Gastrocnemius medialis (tissue), 4 donors: ENCODE data around the gene CXCR3. TPM values are rescaled to one million over a fixed set of nuclear protein-coding genes. Genes with fewer than 3 reads are reported as not detected.
"Not testable (repeated sequence)": the region's sequence is repeated elsewhere in the genome, so short reads cannot be mapped to it uniquely, and the experiment has no call there.

Experiments
- ATAC-seq, 2 donors: fragments of 150-250 bp; one replicate each; pipeline ENCODE4 v1.9.1; 2016
- DNase-seq, 2 donors: peaks; one replicate each; pipeline ENCODE4 v3.0.0-alpha.2; 2019
- H3K27ac ChIP-seq, 4 donors: fragments of 200-600 bp; sonication (generic); 1 replicate in 1 of 4; 2 replicates in 3 of 4; pipeline ENCODE4 v1.5.1; 2016 to 2018; ENCODE audit warnings: mild to moderate bottlenecking in 2 of 4, moderate library complexity in 1 of 4
- H3K27me3 ChIP-seq, 3 donors: fragments of 200-600 bp; sonication (generic) in 2 of 3; 1 replicate in 1 of 3; 2 replicates in 2 of 3; pipeline versions ENCODE4 v1.5.1 to v1.6.0; 2016 to 2019; ENCODE audit warnings: mild to moderate bottlenecking in 1 of 3, moderate library complexity in 1 of 3
- H3K36me3 ChIP-seq, 2 donors: fragments of 200-600 bp; sonication (generic) in 1 of 2; one replicate each; pipeline ENCODE4 v1.5.1; 2017 to 2018
- H3K4me1 ChIP-seq, 2 donors: fragments of 200-600 bp; sonication (generic) in 1 of 2; one replicate each; pipeline ENCODE4 v1.5.1; 2016 to 2017; ENCODE audit warnings: mild to moderate bottlenecking in 2 of 2
- H3K4me3 ChIP-seq, 4 donors: fragments of 200-600 bp; sonication (generic) in 3 of 4; 1 replicate in 1 of 4; 2 replicates in 3 of 4; pipeline ENCODE4 v1.5.1; 2016 to 2019; ENCODE audit warnings: mild to moderate bottlenecking in 2 of 4
- H3K9me3 ChIP-seq, 3 donors: fragments of 200-600 bp; sonication (generic) in 2 of 3; 1 replicate in 1 of 3; 2 replicates in 2 of 3; pipeline ENCODE4 v1.5.1; 2016 to 2019
- CTCF ChIP-seq, 5 experiments: fragments of 450-650 bp in 3 of 5; fragments of 200-600 bp in 2 of 5; sonication (generic) in 2 of 5; IDR thresholded peaks in 4 of 5; conservative IDR thresholded peaks in 1 of 5; 1 replicate in 4 of 5; 2 replicates in 1 of 5; pipeline ENCODE4 v1.5.1; 2016 to 2019; ENCODE audit warnings: antibody characterized with exemption in 5 of 5, mild to moderate bottlenecking in 3 of 5, moderate library complexity in 3 of 5
- POLR2A ChIP-seq, 2 donors: fragments of 450-650 bp; IDR thresholded peaks; one replicate each; pipeline ENCODE4 v1.6.1; 2017; ENCODE audit warnings: antibody characterized with exemption in 2 of 2, mild to moderate bottlenecking in 2 of 2, moderate library complexity in 2 of 2
- in situ Hi-C, 4 donors: fragments of 200-750 bp; cut with MboI; loops; one replicate each; pipeline versions ENCODE4 v1.15.0 to v1.8.0; 2017; ENCODE audit warnings: low sequenced_read_pairs in 4 of 4
- intact Hi-C: fragments of 100-400 bp; cut with DNase I; formaldehyde crosslinking; loops from one replicate; pipeline ENCODE4 v1.15.1; 2023; ENCODE audit warnings: low total_unique reads
- total RNA-seq, 4 donors: library from RNA; depleted of rRNA; stranded (reverse); fragments of >200 nt; gene quantifications; one replicate each; pipeline versions ENCODE4 v1.1.0 to v1.2.3, GENCODE V29; 2016

Gene CXCR3
- total RNA-seq, 4 donors from 2014 or later = not detected

GRCh38 chrX:71573590-71573989 lies 44.7 kb downstream of the CXCR3 start:
- peaks cover 0 to 49% of the 10 kb centered on the region in 2 donors for H3K36me3 ChIP-seq
- intact Hi-C loops = no loop called here

GRCh38 chrX:71571390-71571789 lies 46.9 kb downstream of the CXCR3 start:
- H3K4me3 ChIP-seq, H3K27me3 ChIP-seq, H3K9me3 ChIP-seq, intact Hi-C loops, H3K4me1 ChIP-seq: not testable (repeated sequence)
- peak in 1 of 2 donors; percentile 41 for ATAC-seq
- peak overlapping the region in 1 of 4 donors; percentile 55 for H3K27ac ChIP-seq
- in situ Hi-C loops = loop anchor here in 2 of 4 donors (25.0 kb wide), 2 partner anchors 159 to 184 kb away; no protein-coding TSS in a partner anchor
- DNase-seq = peak; percentile 6 to 47
- H3K36me3 ChIP-seq = peaks cover 0 to 62% of the 10 kb centered on the region in 2 donors

More at GRCh38 chrX:71573590-71573989, 44.7 kb downstream of the CXCR3 start:
- DNase-seq = no peak
- H3K4me3 ChIP-seq = no peak overlapping the region
- H3K27me3 ChIP-seq = no peaks in the 10 kb centered on the region
- H3K27ac ChIP-seq = no peak overlapping the region
- no peaks in the 10 kb centered on the region for H3K4me1 ChIP-seq
- no peak for TF ChIP-seq POLR2A (IDR thresholded peaks at IDR 0.05)
- TF ChIP-seq CTCF (IDR thresholded peaks at IDR 0.05 in 4 of 5, conservative IDR thresholded peaks at IDR 0.05 in 1 of 5) = no peak
- in situ Hi-C loops = loop anchor here in 2 of 4 donors (25.0 kb wide), 2 partner anchors 161 to 186 kb away; no protein-coding TSS in a partner anchor
- no peaks in the 10 kb centered on the region for H3K9me3 ChIP-seq
- ATAC-seq = no peak

Other genes starting within 250 kb of the CXCR3 start
- gene OGT, start 85.4 kb downstream of the CXCR3 start, total RNA-seq = 100 to 1,000 TPM in 1 of 4 donors, 10 to 100 TPM in 3; 34.5 to 146 (median 62.1) TPM
- 1 to 10 TPM in 3 of 4 donors, under 1 TPM in 1; 0.95 to 5.4 (median 1.4) TPM for gene GCNA, start 40.1 kb downstream of the CXCR3 start, total RNA-seq
- gene CXorf49, start 99.8 kb upstream of the CXCR3 start, total RNA-seq = not detected
- not detected for gene CXorf49B, start 144.8 kb upstream of the CXCR3 start, total RNA-seq